PC-3 (cell line): ENCODE measurements around the gene ZCCHC10.

Experiments used
- EZH2 ChIP-seq: fragments of 300-600 bp; sonication (generic); IDR thresholded peaks from one replicate; pipeline ENCODE4 v1.6.1; 2017; ENCODE audit warnings: antibody characterized with exemption, mild to moderate bottlenecking, low read length; ENCODE audit not compliant: unreplicated experiment
- EZH2phosphoT487 ChIP-seq: fragments of 300-600 bp; sonication (generic); IDR thresholded peaks from 2 replicates; pipeline ENCODE4 v1.6.1; 2018; ENCODE audit warnings: mild to moderate bottlenecking, antibody characterized with exemption, low read length, borderline replicate concordance
- TF ChIP-seq, protein P1 (sequence below): fragments of 300-600 bp; sonication (generic); conservative IDR thresholded peaks from 2 replicates; pipeline ENCODE4 v1.5.1; 2017; ENCODE audit warnings: antibody characterized with exemption, low read depth, mild to moderate bottlenecking, low read length

DNA sequence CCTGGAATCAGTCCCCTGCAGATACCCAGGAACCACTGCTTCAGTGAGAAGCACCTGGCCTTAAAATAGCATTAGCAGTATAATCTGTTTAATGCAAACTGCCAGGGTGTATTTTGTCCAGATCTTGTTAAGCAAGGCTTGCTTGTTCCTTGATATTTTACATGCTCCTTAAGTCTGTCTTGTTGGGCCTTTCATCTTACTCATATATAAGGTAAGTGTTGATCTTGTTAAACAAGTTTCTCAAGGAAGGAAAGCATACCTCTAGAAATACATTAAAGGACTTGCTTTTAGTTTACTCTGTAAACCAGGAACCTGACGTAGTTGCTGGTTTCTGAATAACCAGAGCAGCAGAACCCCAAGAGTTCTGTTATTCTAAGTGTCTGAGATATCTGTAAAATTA, 39.1 kb upstream of the ZCCHC10 start:
- TF ChIP-seq, protein P1, sequence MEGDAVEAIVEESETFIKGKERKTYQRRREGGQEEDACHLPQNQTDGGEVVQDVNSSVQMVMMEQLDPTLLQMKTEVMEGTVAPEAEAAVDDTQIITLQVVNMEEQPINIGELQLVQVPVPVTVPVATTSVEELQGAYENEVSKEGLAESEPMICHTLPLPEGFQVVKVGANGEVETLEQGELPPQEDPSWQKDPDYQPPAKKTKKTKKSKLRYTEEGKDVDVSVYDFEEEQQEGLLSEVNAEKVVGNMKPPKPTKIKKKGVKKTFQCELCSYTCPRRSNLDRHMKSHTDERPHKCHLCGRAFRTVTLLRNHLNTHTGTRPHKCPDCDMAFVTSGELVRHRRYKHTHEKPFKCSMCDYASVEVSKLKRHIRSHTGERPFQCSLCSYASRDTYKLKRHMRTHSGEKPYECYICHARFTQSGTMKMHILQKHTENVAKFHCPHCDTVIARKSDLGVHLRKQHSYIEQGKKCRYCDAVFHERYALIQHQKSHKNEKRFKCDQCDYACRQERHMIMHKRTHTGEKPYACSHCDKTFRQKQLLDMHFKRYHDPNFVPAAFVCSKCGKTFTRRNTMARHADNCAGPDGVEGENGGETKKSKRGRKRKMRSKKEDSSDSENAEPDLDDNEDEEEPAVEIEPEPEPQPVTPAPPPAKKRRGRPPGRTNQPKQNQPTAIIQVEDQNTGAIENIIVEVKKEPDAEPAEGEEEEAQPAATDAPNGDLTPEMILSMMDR: no peak
- TF ChIP-seq EZH2phosphoT487: no peak
- no peak for TF ChIP-seq EZH2
